Smooth muscle cell (in vitro differentiated cells): ENCODE data around the gene GALNT9. TPM values are rescaled to one million over a fixed set of nuclear protein-coding genes. Genes with fewer than 3 reads are reported as not detected.

Source experiments
- DNase-seq: peaks from one replicate; lab custom pipeline; 2025; ENCODE audit not compliant: unreplicated experiment; lab: John Stamatoyannopoulos, UW
- H2AFZ ChIP-seq: fragments of 200-600 bp; sonication (generic); 2 replicates; pipeline ENCODE4 v1.6.0; 2016; ENCODE audit warnings: antibody characterized with exemption, low read depth, mild to moderate bottlenecking
- H3F3A ChIP-seq: fragments of 200-600 bp; sonication (generic); 2 replicates; pipeline ENCODE4 v1.6.0; 2017; ENCODE audit warnings: antibody characterized with exemption, low read depth
- H3K27ac ChIP-seq: fragments of 200-600 bp; sonication (generic); 2 replicates; pipeline ENCODE4 v1.5.1; 2016; ENCODE audit warnings: low read depth, mild to moderate bottlenecking
- H3K27me3 ChIP-seq: fragments of 200-600 bp; sonication (generic); 2 replicates; pipeline ENCODE4 v1.6.1; 2016; ENCODE audit warnings: low read depth, mild to moderate bottlenecking
- H3K36me3 ChIP-seq: fragments of 200-600 bp; sonication (generic); 2 replicates; pipeline ENCODE4 v1.5.1; 2016; ENCODE audit warnings: low read depth
- H3K4me1 ChIP-seq: fragments of 200-600 bp; sonication (generic); 2 replicates; pipeline ENCODE4 v1.5.1; 2016; ENCODE audit warnings: low read depth
- H3K4me2 ChIP-seq: fragments of 200-600 bp; sonication (generic); 2 replicates; pipeline ENCODE4 v1.6.0; 2016; ENCODE audit warnings: mild to moderate bottlenecking
- H3K4me3 ChIP-seq: fragments of 200-600 bp; sonication (generic); 2 replicates; pipeline ENCODE4 v1.5.1; 2016; ENCODE audit warnings: mild to moderate bottlenecking
- H3K79me2 ChIP-seq: fragments of 200-600 bp; sonication (generic); 2 replicates; pipeline ENCODE4 v1.6.0; 2016; ENCODE audit warnings: low read depth, mild to moderate bottlenecking
- H3K9ac ChIP-seq: fragments of 200-600 bp; sonication (generic); 2 replicates; pipeline ENCODE4 v1.6.0; 2016; ENCODE audit warnings: low read depth
- H3K9me3 ChIP-seq: fragments of 200-600 bp; sonication (generic); replicated peaks from 2 replicates; pipeline ENCODE4 v1.5.1; 2016; ENCODE audit warnings: low read depth
- H4K20me1 ChIP-seq: fragments of 200-600 bp; sonication (generic); 2 replicates; pipeline ENCODE4 v1.6.0; 2016; ENCODE audit warnings: low read depth
- WGBS: methylation state at CpG from one replicate; pipeline ENCODE4 v1.1.7; 2016; ENCODE audit warnings: low lambda C conversion rate; 5-methylcytosine and 5-hydroxymethylcytosine counted together
- polyA plus RNA-seq: library from polyadenylated mRNA; unstranded; fragments of >200 nt; fragmentation: Nextera tagmentation; extraction: Ambion mirVana; gene quantifications from 2 replicates; pipeline ENCODE4 v1.2.1, GENCODE V29; 2016
- total RNA-seq: library from RNA; depleted of rRNA; stranded (reverse); fragments of >200 nt; gene quantifications from 2 replicates; pipeline ENCODE4 v1.2.3, GENCODE V29; 2014
- TF ChIP-seq, protein P1 (sequence below): fragments of 200-600 bp; sonication (generic); IDR thresholded peaks from 2 replicates; pipeline ENCODE4 v1.5.1; 2017; ENCODE audit warnings: borderline replicate concordance, mild to moderate bottlenecking, antibody characterized with exemption; ENCODE audit not compliant: insufficient read depth, poor library complexity, severe bottlenecking

Gene GALNT9
- total and polyA plus RNA-seq, 2 experiments from 2014 or later, result 1.1 TPM; not detected in 1

DNA sequence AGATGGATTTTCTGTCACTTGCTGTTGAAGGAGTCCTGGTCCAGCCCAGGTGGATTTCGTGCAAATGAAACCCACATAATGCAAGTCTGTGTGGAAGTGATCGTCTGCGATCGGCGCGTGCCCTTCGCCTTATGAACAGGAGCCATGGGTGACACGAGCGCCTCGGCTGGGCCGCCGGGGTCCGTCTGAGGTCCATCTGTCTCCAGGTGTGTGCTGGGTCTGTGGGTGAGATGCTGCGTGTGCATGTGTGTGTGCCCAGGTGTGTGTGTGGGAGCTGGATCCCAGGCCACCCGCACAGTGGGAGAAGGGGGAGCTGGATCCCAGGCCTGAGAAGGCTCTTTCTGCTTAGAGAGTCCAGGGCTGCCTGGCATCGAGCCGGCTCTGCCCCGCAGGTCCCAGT is 53.8 kb downstream of the GALNT9 start:
- Histone ChIP-seq H3K9me3 (no peaks in the 10 kb centered on the region), H3K27ac (no peak overlapping the region), H3K9ac (no peak overlapping the region), H3K79me2 (no peaks in the 10 kb centered on the region), H3K27me3 (no peaks in the 10 kb centered on the region), H2AFZ (no peak overlapping the region), H3K4me3 (no peak overlapping the region), H3K4me1 (no peaks in the 10 kb centered on the region), H3K4me2 (no peak overlapping the region), H3K36me3 (no peaks in the 10 kb centered on the region), H4K20me1 (no peaks in the 10 kb centered on the region), H3F3A (no peaks in the 10 kb centered on the region)
- 95% methylated on average over 18 of the region's 18 CpGs for WGBS
- TF ChIP-seq, protein P1, sequence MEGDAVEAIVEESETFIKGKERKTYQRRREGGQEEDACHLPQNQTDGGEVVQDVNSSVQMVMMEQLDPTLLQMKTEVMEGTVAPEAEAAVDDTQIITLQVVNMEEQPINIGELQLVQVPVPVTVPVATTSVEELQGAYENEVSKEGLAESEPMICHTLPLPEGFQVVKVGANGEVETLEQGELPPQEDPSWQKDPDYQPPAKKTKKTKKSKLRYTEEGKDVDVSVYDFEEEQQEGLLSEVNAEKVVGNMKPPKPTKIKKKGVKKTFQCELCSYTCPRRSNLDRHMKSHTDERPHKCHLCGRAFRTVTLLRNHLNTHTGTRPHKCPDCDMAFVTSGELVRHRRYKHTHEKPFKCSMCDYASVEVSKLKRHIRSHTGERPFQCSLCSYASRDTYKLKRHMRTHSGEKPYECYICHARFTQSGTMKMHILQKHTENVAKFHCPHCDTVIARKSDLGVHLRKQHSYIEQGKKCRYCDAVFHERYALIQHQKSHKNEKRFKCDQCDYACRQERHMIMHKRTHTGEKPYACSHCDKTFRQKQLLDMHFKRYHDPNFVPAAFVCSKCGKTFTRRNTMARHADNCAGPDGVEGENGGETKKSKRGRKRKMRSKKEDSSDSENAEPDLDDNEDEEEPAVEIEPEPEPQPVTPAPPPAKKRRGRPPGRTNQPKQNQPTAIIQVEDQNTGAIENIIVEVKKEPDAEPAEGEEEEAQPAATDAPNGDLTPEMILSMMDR, result no peak
- no peak for DNase-seq

DNA sequence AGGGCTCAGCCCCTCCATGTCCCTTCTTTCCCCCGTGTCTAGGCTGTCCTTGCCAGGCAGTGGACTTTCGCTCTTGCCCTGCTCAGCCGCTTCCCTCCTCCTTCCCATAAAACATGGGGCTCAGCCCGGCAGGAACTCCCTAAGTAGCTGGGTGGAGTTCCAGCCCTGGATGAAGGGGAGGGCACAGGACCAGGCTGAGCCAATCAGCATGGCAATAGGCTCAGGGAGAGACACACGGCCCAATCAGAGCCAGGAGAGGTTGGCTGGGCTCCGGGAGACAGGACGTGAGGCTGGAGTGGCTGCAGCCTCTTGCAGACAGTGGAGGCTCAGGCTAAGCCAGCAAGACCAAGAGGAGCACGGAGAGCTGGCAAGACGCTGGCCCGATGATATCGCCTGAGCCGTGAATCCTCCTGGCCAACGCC is 54.3 kb downstream of the GALNT9 start:
- Histone ChIP-seq H3K9me3 (no peaks in the 10 kb centered on the region), H3F3A (no peaks in the 10 kb centered on the region), H3K27me3 (no peaks in the 10 kb centered on the region), H4K20me1 (no peaks in the 10 kb centered on the region), H3K27ac (no peak overlapping the region), H3K4me3 (no peak overlapping the region), H3K9ac (no peak overlapping the region), H3K4me2 (no peak overlapping the region), H2AFZ (no peak overlapping the region), H3K79me2 (no peaks in the 10 kb centered on the region), H3K36me3 (no peaks in the 10 kb centered on the region), H3K4me1 (no peaks in the 10 kb centered on the region)
- no peak for DNase-seq
- WGBS, result 36% methylated on average over 13 of the region's 13 CpGs
- TF ChIP-seq, protein P1, result no peak

DNA sequence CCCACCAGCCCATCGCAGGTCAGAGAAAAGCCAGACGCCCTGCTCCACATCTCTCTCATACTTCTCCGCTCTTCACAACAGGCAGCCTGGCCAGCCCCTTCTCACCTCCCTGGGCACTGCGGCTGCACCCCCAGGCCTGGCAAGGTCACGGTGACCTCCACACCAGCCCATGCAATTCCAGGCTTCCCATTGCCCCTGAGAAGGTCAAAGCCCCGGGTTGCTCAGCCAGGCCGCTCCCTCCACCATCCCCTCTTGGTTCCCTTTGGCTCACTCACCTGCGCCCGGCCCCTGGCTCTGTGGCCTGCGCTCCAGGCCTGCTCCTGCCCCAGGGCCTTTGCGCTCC is 55.4 kb downstream of the GALNT9 start:
- Histone ChIP-seq H3K9me3 (no peaks in the 10 kb centered on the region), H3K4me3 (no peak overlapping the region), H3K27ac (no peak overlapping the region), H3K27me3 (no peaks in the 10 kb centered on the region), H3K4me2 (no peak overlapping the region), H4K20me1 (no peaks in the 10 kb centered on the region), H3K4me1 (no peaks in the 10 kb centered on the region), H3F3A (no peaks in the 10 kb centered on the region), H3K36me3 (no peaks in the 10 kb centered on the region), H3K79me2 (no peaks in the 10 kb centered on the region), H2AFZ (no peak overlapping the region), H3K9ac (no peak overlapping the region)
- TF ChIP-seq, protein P1, result no peak
- WGBS, result 89% methylated on average over 10 of the region's 11 CpGs
- DNase-seq, result no peak

DNA sequence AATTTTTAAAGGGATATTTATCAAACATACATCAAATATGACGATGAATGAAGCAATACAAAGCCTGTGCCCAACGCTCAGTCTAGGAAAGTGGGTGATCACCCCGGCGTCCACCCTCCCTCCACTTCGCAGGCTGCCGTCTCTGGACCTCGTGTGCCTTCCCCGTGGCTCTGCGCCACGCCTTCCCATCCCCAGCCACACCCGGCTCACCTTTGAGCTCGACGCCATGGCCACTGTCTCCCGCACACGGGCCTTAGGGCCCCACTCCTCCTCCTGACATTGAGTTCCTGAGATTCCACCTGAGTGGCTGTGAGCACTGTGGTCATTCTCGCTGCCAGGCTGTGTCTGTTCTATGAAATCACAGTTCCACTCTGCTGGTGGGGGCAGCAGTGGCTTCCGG is 56.7 kb downstream of the GALNT9 start:
- Histone ChIP-seq H3F3A (no peaks in the 10 kb centered on the region), H3K4me2 (no peak overlapping the region), H3K4me3 (no peak overlapping the region), H3K36me3 (no peaks in the 10 kb centered on the region), H3K9ac (no peak overlapping the region), H3K27ac (no peak overlapping the region), H2AFZ (no peak overlapping the region), H3K27me3 (no peaks in the 10 kb centered on the region), H3K79me2 (no peaks in the 10 kb centered on the region), H4K20me1 (no peaks in the 10 kb centered on the region), H3K9me3 (no peaks in the 10 kb centered on the region), H3K4me1 (no peaks in the 10 kb centered on the region)
- DNase-seq, result no peak
- 93% methylated on average over 17 of the region's 17 CpGs for WGBS
- TF ChIP-seq, protein P1, result no peak
